Epithelial cell of proximal tubule (primary cell): ENCODE data around the gene PIM1. TPM values are rescaled to one million over a fixed set of nuclear protein-coding genes. Genes with fewer than 3 reads are reported as not detected.

Experiments
- DNase-seq: peaks from one replicate; pipeline ENCODE4 v3.0.0-alpha.2; 2011; ENCODE audit warnings: low read depth
- H3K4me3 ChIP-seq: 2 replicates; pipeline ENCODE4 v1.5.1; 2011; ENCODE audit warnings: low read depth, mild to moderate bottlenecking, low read length
- total RNA-seq: library from RNA; depleted of rRNA; stranded (reverse); fragments of >200 nt; gene quantifications from 2 replicates; pipeline ENCODE4 v1.2.3, GENCODE V29; 2015
- TF ChIP-seq, protein P1 (sequence below): conservative IDR thresholded peaks from 2 replicates; pipeline ENCODE4 v1.5.1; 2012; ENCODE audit warnings: low read depth, mild to moderate bottlenecking, low read length

PIM1 gene
- total RNA-seq, 1 donor from 2014 or later, result 25.9 TPM

DNA sequence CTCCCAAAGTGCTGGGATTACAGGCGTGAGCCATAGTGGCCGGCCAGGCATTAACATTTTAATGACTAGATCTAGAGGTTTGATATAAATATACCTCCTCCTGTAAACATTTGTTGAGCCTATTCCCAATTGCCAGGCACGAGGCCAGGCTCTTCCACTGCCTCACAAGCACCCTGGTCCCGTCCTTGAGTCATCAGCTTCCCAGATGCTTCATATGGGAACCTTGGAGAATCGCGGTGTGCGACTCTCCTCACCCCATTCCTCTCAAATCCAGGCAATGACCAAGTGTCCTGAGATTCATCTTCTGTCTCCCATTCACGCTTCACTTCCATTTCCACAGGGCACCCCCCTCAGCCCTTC, 35.9 kb upstream of the PIM1 start:
- no peak overlapping the region for H3K4me3 ChIP-seq
- no peak for DNase-seq
- TF ChIP-seq, protein P1, sequence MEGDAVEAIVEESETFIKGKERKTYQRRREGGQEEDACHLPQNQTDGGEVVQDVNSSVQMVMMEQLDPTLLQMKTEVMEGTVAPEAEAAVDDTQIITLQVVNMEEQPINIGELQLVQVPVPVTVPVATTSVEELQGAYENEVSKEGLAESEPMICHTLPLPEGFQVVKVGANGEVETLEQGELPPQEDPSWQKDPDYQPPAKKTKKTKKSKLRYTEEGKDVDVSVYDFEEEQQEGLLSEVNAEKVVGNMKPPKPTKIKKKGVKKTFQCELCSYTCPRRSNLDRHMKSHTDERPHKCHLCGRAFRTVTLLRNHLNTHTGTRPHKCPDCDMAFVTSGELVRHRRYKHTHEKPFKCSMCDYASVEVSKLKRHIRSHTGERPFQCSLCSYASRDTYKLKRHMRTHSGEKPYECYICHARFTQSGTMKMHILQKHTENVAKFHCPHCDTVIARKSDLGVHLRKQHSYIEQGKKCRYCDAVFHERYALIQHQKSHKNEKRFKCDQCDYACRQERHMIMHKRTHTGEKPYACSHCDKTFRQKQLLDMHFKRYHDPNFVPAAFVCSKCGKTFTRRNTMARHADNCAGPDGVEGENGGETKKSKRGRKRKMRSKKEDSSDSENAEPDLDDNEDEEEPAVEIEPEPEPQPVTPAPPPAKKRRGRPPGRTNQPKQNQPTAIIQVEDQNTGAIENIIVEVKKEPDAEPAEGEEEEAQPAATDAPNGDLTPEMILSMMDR, result no peak

DNA sequence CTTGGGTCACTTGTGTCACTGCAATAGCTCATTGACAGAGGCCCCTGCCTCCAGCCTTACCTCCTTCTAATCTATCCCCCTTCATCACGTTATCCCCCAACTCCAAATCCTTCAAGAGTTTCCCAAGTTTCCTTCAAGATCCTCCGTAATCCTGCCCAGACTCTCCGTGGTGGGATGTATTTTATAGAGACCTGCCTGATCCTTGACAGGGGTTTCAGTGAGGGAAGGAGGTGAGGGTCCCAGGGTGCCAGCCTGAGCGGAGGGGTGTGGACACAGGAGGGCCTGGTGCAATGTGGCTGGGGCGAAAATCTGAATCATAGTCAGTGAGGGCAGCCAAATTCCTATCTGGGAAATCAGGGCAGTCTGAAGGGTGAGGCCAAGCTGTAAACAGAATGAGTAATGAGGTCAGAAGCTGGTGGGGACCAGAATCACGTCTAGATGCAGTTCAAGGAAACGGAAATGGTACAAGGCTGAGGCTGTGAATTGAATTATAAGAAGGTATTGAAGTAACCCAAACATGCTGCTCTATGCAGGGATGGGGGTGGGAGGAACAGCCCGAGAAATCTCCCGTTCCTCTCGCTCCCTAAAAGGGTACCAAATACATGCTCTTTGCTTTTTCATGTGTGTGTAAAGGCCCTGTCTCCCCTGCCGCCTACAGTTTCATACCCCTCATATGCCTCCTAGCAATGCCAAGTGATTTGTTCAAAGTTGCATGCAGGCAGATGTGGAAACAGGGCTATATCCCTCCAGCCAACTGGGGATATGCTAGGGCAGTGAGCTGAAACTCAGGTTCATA, 35.4 kb upstream of the PIM1 start:
- TF ChIP-seq, protein P1, result no peak
- DNase-seq, result peak; percentile 91
- H3K4me3 ChIP-seq, result no peak overlapping the region

DNA sequence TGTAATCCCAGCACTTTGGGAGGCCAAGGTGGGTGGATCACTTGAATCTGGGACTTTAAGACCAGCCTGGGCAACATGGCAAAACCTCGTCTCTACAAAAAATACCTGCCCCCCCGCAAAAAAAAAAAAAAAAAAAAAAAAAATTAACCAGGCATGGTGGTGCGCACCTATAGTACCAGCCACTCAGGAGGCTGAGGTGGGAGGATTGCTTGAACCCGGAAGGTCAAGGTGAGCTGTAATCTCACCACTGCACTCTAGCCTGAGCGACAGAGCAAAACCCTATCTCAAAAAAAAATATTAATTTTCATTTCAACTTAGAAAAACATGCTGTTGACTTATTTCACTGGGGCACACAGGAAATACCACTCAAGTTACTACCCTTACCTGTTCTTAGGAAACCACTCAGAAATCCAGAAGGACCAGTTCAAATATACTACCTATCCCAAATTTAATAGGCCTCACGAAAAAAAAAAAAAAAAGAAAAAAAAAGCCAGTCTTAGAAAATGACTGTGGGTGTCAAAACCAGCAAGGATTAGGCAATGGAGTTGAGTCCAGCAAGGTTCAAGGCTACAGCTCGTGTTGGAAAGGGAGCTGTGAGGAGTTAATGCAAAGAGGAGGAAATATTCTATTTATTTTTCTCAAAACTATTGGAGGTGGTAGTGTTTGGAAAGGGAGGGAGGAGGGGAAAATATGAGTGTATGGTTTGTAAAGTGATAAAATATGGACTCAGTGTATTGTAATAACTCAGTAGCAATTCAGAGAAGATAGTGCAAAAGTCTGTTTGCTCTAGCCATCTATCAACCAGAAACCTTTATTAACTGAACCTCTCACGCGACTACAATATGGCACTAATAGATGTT, 33.9 kb upstream of the PIM1 start:
- DNase-seq, result no peak
- no peak overlapping the region for H3K4me3 ChIP-seq
- TF ChIP-seq, protein P1, result no peak

DNA sequence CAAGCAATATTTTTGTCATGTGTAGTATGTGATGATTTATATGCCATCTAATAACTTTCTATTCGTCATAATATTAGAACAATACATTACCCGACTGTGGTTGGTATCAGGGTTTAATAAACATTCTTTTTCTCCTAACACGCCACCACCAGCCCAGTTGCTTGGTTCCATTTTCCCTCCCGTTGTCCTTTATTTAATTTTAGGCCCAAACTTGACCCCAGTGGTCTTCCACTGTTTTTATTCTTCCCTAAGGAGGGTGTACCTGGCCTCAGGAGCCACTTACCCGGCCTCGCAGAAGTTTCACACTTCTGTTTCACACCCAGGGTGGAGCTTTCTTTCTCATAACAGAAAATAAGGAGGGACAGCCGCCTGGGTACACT, 33.1 kb upstream of the PIM1 start:
- no peak for DNase-seq
- no peak overlapping the region for H3K4me3 ChIP-seq
- TF ChIP-seq, protein P1, result no peak

DNA sequence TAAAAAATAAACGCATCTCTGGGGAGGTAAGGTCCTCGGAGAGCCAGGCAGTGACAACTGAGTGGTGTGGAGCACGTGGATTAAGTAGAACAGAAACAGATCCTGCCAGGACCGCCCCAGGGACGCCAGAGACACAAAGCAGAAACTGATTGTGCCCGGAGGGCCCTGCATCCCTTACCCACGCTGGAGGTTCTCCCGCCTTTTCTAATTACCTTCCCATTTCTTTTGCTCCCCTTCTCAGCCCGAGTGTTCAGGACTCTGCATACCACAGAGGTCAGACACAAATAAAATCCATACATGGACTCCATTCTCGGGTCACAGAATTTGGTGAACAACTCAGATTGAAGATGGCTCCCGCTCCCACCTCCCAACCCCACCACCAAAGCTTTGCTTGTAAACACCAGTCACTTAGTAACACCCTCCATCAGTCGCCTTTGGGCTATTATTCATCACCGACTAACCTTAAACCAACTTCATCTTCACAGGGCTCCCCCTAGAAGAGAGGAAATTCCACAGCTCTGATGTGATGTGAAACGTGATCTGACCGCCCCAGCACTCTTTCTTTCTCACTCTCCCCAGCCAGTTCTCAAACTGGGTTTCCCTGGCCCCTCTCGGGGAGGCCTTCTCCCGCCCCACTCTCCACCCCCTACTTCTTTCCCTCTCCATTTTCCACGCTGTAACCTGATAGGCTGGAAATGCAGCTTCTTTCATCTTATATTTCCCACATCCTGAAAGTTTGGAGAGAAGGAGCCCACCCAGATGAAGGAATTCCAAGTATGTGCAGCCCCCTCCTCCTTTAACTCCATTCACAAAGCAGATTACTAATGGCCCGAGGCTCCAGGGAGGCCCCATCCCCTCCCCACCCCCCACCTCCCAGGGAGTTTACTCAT, 32.5 kb upstream of the PIM1 start:
- TF ChIP-seq, protein P1, result peak; percentile 5
- peak; percentile 95 for DNase-seq
- peak overlapping the region; percentile 29 for H3K4me3 ChIP-seq

DNA sequence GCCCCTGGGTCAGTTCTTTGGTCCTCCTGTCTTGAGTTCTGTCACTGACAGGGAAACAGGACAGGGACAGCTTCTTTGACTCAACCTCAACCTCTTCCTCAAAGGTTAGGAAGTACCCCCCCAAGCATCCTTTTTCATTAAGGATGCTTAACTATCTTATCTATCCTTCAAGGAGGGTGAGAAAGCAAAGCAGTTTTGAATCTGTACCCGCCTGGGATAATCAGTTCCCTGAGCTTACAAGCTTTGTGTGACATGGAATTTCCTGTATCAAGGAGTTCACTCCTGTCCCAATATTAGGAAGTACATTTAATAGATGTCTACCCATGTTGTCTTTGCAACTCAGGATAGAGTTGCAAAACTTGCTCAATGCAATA, 31.1 kb upstream of the PIM1 start:
- no peak for DNase-seq
- H3K4me3 ChIP-seq, result no peak overlapping the region
- TF ChIP-seq, protein P1, result no peak
